T-cell (primary cell): ENCODE data around the gene SRRM3. TPM values are rescaled to one million over a fixed set of nuclear protein-coding genes. Genes with fewer than 3 reads are reported as not detected.

Experiments
- ATAC-seq, 4 experiments: fragments of 200-7000 bp in 3 of 4; fragments of 150-1000 bp in 1 of 4; cut with Tn5 transposase; replicated peaks in 1 of 4; 1 replicate in 3 of 4; 2 replicates in 1 of 4; pipeline ENCODE4 v1.10.0; 2021; ENCODE audit warnings: moderate library complexity in 3 of 4, mild to moderate bottlenecking in 2 of 4, moderate number of reproducible peaks in 1 of 4
- CTCF ChIA-PET, 2 donors: fragments of 300-600 bp; sonication (Branson Sonifier 250); formaldehyde crosslinking; loops; one replicate each; lab custom pipeline; 2022; ENCODE audit warnings: antibody characterized with exemption in 2 of 2; lab: Charles Lee
- POLR2A ChIA-PET, 2 donors: fragments of 300-600 bp; sonication (Branson Sonifier 250); formaldehyde crosslinking; loops; one replicate each; lab custom pipeline; 2022; ENCODE audit warnings: antibody characterized with exemption in 2 of 2; lab: Charles Lee
- DNase-seq, 35 experiments: peaks; one replicate each; pipeline versions ENCODE4 v3.0.0 to v3.0.0-alpha.2; 2013 to 2023
- H3K27ac ChIP-seq: one replicate; pipeline ENCODE4 v1.5.1; 2013; ENCODE audit warnings: low read length
- H3K27me3 ChIP-seq, 2 experiments: replicated peaks in 1 of 2; 1 replicate in 1 of 2; 2 replicates in 1 of 2; pipeline versions ENCODE4 v1.6.1 to v1.7.0; 2013; ENCODE audit warnings: low read length in 1 of 2, mixed read lengths in 1 of 2; ENCODE audit not compliant: control insufficient read depth in 2 of 2, insufficient read depth in 2 of 2; ENCODE audit errors: extremely low read depth in 1 of 2
- H3K36me3 ChIP-seq, 2 donors: 1 replicate in 1 of 2; 2 replicates in 1 of 2; pipeline versions ENCODE4 v1.6.1 to v1.7.0; 2013; ENCODE audit warnings: low read length in 1 of 2; ENCODE audit not compliant: control insufficient read depth in 2 of 2, insufficient read depth in 1 of 2; ENCODE audit errors: extremely low read depth in 1 of 2
- H3K4me1 ChIP-seq, 2 experiments: 1 replicate in 1 of 2; 2 replicates in 1 of 2; pipeline versions ENCODE4 v1.6.1 to v1.7.0; 2013; ENCODE audit warnings: low read length in 2 of 2, mixed read lengths in 1 of 2; ENCODE audit not compliant: insufficient read depth in 2 of 2, control insufficient read depth in 1 of 2; ENCODE audit errors: extremely low read depth in 1 of 2
- H3K4me3 ChIP-seq, 2 donors: 1 replicate in 1 of 2; 2 replicates in 1 of 2; pipeline versions ENCODE4 v1.5.1 to v1.7.0; 2013; ENCODE audit warnings: mild to moderate bottlenecking in 2 of 2, low read length in 1 of 2, moderate library complexity in 1 of 2; ENCODE audit not compliant: control insufficient read depth in 1 of 2; ENCODE audit errors: extremely low read depth in 1 of 2
- H3K9me3 ChIP-seq: 2 replicates; pipeline ENCODE4 v1.7.0; 2013
- H3K27ac Mint-ChIP-seq, 2 donors: one replicate each; pipeline ENCODE4 v1.8.0; 2020 to 2021; ENCODE audit warnings: mild to moderate bottlenecking in 2 of 2, mixed read lengths in 2 of 2
- H3K27me3 Mint-ChIP-seq, 2 donors: one replicate each; pipeline ENCODE4 v1.8.0; 2021 to 2022; ENCODE audit warnings: mixed read lengths in 2 of 2
- H3K36me3 Mint-ChIP-seq: one replicate; pipeline ENCODE4 v1.8.0; 2021; ENCODE audit warnings: mixed read lengths
- H3K4me1 Mint-ChIP-seq, 3 donors: one replicate each; pipeline ENCODE4 v1.8.0; 2020 to 2022; ENCODE audit warnings: mixed read lengths in 3 of 3, mild to moderate bottlenecking in 1 of 3
- H3K4me3 Mint-ChIP-seq, 3 donors: one replicate each; pipeline ENCODE4 v1.8.0; 2020 to 2022; ENCODE audit warnings: mild to moderate bottlenecking in 3 of 3, mixed read lengths in 3 of 3, moderate library complexity in 3 of 3
- H3K9me3 Mint-ChIP-seq, 3 donors: one replicate each; pipeline ENCODE4 v1.8.0; 2020 to 2022; ENCODE audit warnings: mixed read lengths in 3 of 3
- WGBS: methylation state at CpG from one replicate; pipeline ENCODE4 v1.1.5; 2013; ENCODE audit warnings: missing lambda C conversion rate; ENCODE audit not compliant: insufficient coverage; 5-methylcytosine and 5-hydroxymethylcytosine counted together
- total RNA-seq, 35 experiments: library from RNA in 6 of 35; stranded (reverse) in 6 of 35; fragments of 120-200 nt in 1 of 35; gene quantifications; one replicate each; pipeline versions ENCODE4 v1.2.1 to v1.2.4 and lab custom pipeline; 2013 to 2026

SRRM3 gene
- total RNA-seq, 5 donors from 2014 or later (not counting 1 experiment from before 2014, with no cell fraction given) = not detected

DNA sequence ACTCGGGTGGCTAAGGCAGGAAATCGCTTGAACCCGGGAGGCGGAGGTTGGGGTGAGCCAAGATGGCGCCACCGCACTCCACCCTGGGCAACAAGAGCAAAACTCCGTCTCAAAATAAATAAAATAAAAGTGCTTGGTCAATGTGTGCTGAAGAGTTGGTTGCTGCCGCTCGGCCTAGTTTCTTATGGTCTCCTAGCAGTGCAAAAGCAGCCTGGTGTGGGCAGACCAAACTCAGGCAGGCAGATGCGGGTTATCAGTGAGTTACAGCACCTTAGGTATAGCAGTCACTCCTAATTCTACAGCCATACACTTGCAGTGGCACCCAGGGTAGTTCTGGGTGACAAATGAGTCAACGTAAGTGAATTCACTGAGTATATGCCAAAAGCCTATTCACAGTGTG, 123.4 kb downstream of the SRRM3 start:
- H3K9me3 Mint-ChIP-seq = no peaks in the 10 kb centered on the region
- no peaks in the 10 kb centered on the region for H3K27me3 ChIP-seq
- no peaks in the 10 kb centered on the region for H3K9me3 ChIP-seq
- no peak overlapping the region for H3K4me3 ChIP-seq
- ChIA-PET CTCF (interaction anchor here (0.5 to 0.9 kb wide), 2 partner anchors 11 to 85 kb away, joined by 4 to 5 read pairs; no protein-coding TSS in a partner anchor), POLR2A (no interaction called here)
- no peak overlapping the region for H3K27ac Mint-ChIP-seq
- ATAC-seq (no peak), DNase-seq (no peak)
- no peak overlapping the region for H3K4me3 Mint-ChIP-seq
- peaks cover 28% of the 10 kb centered on the region for H3K36me3 Mint-ChIP-seq
- H3K4me1 Mint-ChIP-seq = peaks cover 19 to 27% (median 22%) of the 10 kb centered on the region in 3 donors
- peaks cover 3 to 40% of the 10 kb centered on the region in 2 donors for H3K36me3 ChIP-seq
- H3K27ac ChIP-seq = no peak overlapping the region
- H3K27me3 Mint-ChIP-seq = no peaks in the 10 kb centered on the region
- H3K4me1 ChIP-seq = peaks cover 5% of the 10 kb centered on the region in 2 experiments
- WGBS = 95% methylated on average over 8 of the region's 11 CpGs

GRCh38 chr7:76325811-76326210, 124.1 kb downstream of the SRRM3 start:
- WGBS = 93% methylated on average over 2 of the region's 5 CpGs
- Histone ChIP-seq H3K4me3 (no peak overlapping the region), H3K36me3 (peaks cover 3 to 44% of the 10 kb centered on the region in 2 donors), H3K9me3 (no peaks in the 10 kb centered on the region), H3K27me3 (no peaks in the 10 kb centered on the region), H3K27ac (no peak overlapping the region), H3K4me1 (peaks cover 3 to 5% of the 10 kb centered on the region in 2 experiments)
- no peak for ATAC-seq
- POLR2A ChIA-PET = interaction anchor here in 1 of 2 donors (0.7 kb wide), 1 partner anchor 44 kb away, joined by 8 read pairs; no protein-coding TSS in a partner anchor
- Mint-ChIP-seq H3K27me3 (no peaks in the 10 kb centered on the region), H3K9me3 (no peaks in the 10 kb centered on the region), H3K36me3 (peaks cover 32% of the 10 kb centered on the region), H3K4me3 (no peak overlapping the region), H3K4me1 (peaks cover 21 to 34% (median 24%) of the 10 kb centered on the region in 3 donors), H3K27ac (no peak overlapping the region)
- no peak for DNase-seq
- CTCF ChIA-PET = no interaction called here

DNA sequence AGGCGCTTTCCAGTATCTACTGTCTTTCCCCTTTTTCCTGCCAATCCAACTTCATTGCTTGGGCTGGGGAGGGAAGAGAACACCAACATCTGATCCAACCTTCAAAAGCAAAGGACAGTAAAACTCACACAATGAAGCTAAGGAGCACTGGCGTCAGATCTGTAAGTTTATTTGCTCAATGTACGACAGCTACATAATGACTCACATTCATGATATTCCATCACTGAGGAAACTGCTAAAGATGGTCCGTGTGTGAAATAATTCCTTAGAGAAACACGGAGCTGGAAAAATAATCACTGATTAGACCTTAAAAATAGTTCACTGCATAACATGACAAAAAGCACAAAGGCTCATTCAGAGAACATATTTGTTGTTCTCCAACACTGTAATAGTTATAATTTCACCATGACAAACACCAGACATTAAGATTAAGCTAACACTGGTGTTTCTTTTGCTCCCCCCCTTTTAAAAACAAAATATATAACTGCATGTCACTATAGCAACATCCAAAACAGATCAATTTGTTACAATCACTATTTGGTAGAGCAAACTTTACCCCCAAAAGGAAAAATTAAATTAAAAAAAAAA, 125.0 kb downstream of the SRRM3 start:
- H3K9me3 ChIP-seq = no peaks in the 10 kb centered on the region
- ATAC-seq (no peak), DNase-seq (no peak)
- no peaks in the 10 kb centered on the region for H3K27me3 ChIP-seq
- H3K4me1 Mint-ChIP-seq = peaks cover 26 to 43% (median 30%) of the 10 kb centered on the region in 3 donors
- no peaks in the 10 kb centered on the region for H3K27me3 Mint-ChIP-seq
- WGBS = 100% methylated on average over 2 of the region's 5 CpGs
- ChIA-PET CTCF (interaction anchor here (0.6 to 1.7 kb wide), 5 partner anchors 8 to 57 kb away, joined by 3 to 6 read pairs (median 3); no protein-coding TSS in a partner anchor), POLR2A (interaction anchor here in 1 of 2 donors (0.7 kb wide), 2 partner anchors 21 to 43 kb away, joined by 7 to 8 read pairs; no protein-coding TSS in a partner anchor)
- no peaks in the 10 kb centered on the region for H3K9me3 Mint-ChIP-seq
- H3K27ac Mint-ChIP-seq = no peak overlapping the region
- H3K4me1 ChIP-seq = peaks cover 3 to 5% of the 10 kb centered on the region in 2 experiments
- H3K27ac ChIP-seq = no peak overlapping the region
- H3K36me3 ChIP-seq = peaks cover 3 to 44% of the 10 kb centered on the region in 2 donors
- peaks cover 32% of the 10 kb centered on the region for H3K36me3 Mint-ChIP-seq
- H3K4me3 Mint-ChIP-seq = no peak overlapping the region
- no peak overlapping the region for H3K4me3 ChIP-seq

DNA sequence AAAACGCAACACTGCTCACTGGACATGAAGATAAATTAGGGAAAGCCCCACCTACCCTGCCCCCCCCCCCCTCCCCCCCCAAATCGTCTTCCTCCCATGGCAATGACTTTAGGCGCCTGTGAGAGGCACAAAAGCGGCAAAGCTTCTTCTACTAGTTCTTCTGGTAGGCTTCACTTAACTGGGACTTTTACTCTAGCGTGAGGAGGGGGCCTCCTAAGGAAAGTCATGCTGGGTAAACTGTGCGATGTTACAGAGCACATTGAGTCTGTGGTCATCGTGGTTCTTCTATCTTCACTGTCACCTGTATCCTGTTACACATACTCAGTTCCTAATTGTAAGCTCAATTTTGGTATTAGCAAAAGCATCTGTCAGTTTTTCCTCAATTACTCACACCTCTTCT, 125.9 kb downstream of the SRRM3 start:
- no CpG with 5 or more reads among the region's 7 CpGs for WGBS
- Mint-ChIP-seq H3K36me3 (peaks cover 38% of the 10 kb centered on the region), H3K9me3 (no peaks in the 10 kb centered on the region), H3K4me1 (peaks cover 33 to 50% (median 37%) of the 10 kb centered on the region in 3 donors), H3K4me3 (no peak overlapping the region), H3K27ac (peak overlapping the region in 1 of 2 donors; percentile 34), H3K27me3 (no peaks in the 10 kb centered on the region)
- H3K27ac ChIP-seq = no peak overlapping the region
- H3K36me3 ChIP-seq = peaks cover 3 to 52% of the 10 kb centered on the region in 2 donors
- ChIA-PET CTCF (interaction anchor here (0.6 to 1.7 kb wide), 5 partner anchors 9 to 56 kb away, joined by 3 to 6 read pairs (median 3); no protein-coding TSS in a partner anchor), POLR2A (interaction anchor here in 1 of 2 donors (0.7 kb wide), 1 partner anchor 20 kb away, joined by 7 read pairs; no protein-coding TSS in a partner anchor)
- DNase-seq = no peak
- peaks cover 3 to 5% of the 10 kb centered on the region in 2 experiments for H3K4me1 ChIP-seq
- H3K9me3 ChIP-seq = no peaks in the 10 kb centered on the region
- H3K4me3 ChIP-seq = no peak overlapping the region
- peak in 1 of 4 experiments; percentile 43 for ATAC-seq
- H3K27me3 ChIP-seq = no peaks in the 10 kb centered on the region

- H3K27me3 Mint-ChIP-seq = no peaks in the 10 kb centered on the region
- CTCF ChIA-PET = interaction anchor here in 1 of 2 donors (0.6 to 1.7 kb wide), 2 partner anchors 10 to 27 kb away, joined by 3 to 6 read pairs; no protein-coding TSS in a partner anchor
- H3K27ac ChIP-seq = no peak overlapping the region
- H3K27ac Mint-ChIP-seq = no peak overlapping the region
- H3K9me3 ChIP-seq = no peaks in the 10 kb centered on the region
- 71% methylated on average over 6 of the region's 15 CpGs for WGBS
- no peaks in the 10 kb centered on the region for H3K9me3 Mint-ChIP-seq
- peaks cover 38% of the 10 kb centered on the region for H3K36me3 Mint-ChIP-seq
- H3K4me3 Mint-ChIP-seq = no peak overlapping the region
- no peak overlapping the region for H3K4me3 ChIP-seq
- POLR2A ChIA-PET = no interaction called here
- peaks cover 3 to 52% of the 10 kb centered on the region in 2 donors for H3K36me3 ChIP-seq
- H3K4me1 ChIP-seq = peaks cover 3 to 5% of the 10 kb centered on the region in 2 experiments
- no peaks in the 10 kb centered on the region for H3K27me3 ChIP-seq
- H3K4me1 Mint-ChIP-seq = peaks cover 35 to 56% (median 42%) of the 10 kb centered on the region in 3 donors
- DNase-seq (no peak), ATAC-seq (no peak)
Observed at GRCh38 chr7:76328389-76328788, 126.7 kb downstream of the SRRM3 start.

- DNase-seq (no peak), ATAC-seq (no peak)
- Histone ChIP-seq H3K36me3 (peaks cover 3 to 52% of the 10 kb centered on the region in 2 donors), H3K27ac (no peak overlapping the region), H3K27me3 (no peaks in the 10 kb centered on the region), H3K4me3 (no peak overlapping the region), H3K4me1 (peaks cover 3 to 5% of the 10 kb centered on the region in 2 experiments), H3K9me3 (no peaks in the 10 kb centered on the region)
- no peaks in the 10 kb centered on the region for H3K27me3 Mint-ChIP-seq
- H3K36me3 Mint-ChIP-seq = peaks cover 38% of the 10 kb centered on the region
- no peak overlapping the region for H3K27ac Mint-ChIP-seq
- POLR2A ChIA-PET = no interaction called here
- 95% methylated on average over 29 of the region's 29 CpGs for WGBS
- peaks cover 42 to 61% (median 48%) of the 10 kb centered on the region in 3 donors for H3K4me1 Mint-ChIP-seq
- H3K9me3 Mint-ChIP-seq = no peaks in the 10 kb centered on the region
- CTCF ChIA-PET = no interaction called here
- no peak overlapping the region for H3K4me3 Mint-ChIP-seq
Observed at GRCh38 chr7:76329479-76329878, 127.8 kb downstream of the SRRM3 start.
